GM12865 (cell line): ENCODE results near the gene TTC16.
A peak's percentile ranks its signal among the peaks of the same experiment; 100 is the strongest.

Experiments used
- DNase-seq: peaks from one replicate; pipeline ENCODE4 v3.0.0; 2010; ENCODE audit warnings: low read depth
- H3K4me3 ChIP-seq: 2 replicates; pipeline ENCODE4 v1.5.1; 2011; ENCODE audit warnings: mild to moderate bottlenecking, low read depth, low read length, control low read depth
- CTCF ChIP-seq: IDR thresholded peaks from 2 replicates; pipeline ENCODE4 v1.5.1; 2011; ENCODE audit warnings: low read length, control low read depth, low read depth, inconsistent platforms; ENCODE audit not compliant: insufficient read depth; ENCODE audit errors: missing control alignments

Gene TTC16

GRCh38 chr9:127715470-127716337 lies at the start of gene TTC16, which contains the start of gene PTRH1:
Gene TTC16 (plus strand): TSS chr9:127716079. CDS start chr9:127716146, 67 bp downstream.
Gene PTRH1 (minus strand): TSS chr9:127715663. CDS start chr9:127715639, 24 bp downstream.
- peak within 1 kb of the TSS; percentile 88 for H3K4me3 ChIP-seq
- DNase-seq: peak; percentile 95
- no peak for TF ChIP-seq CTCF

- no peak overlapping the region for H3K4me3 ChIP-seq
- DNase-seq: no peak
- TF ChIP-seq CTCF: no peak
Measured at GRCh38 chr9:127667127-127667844, 48.6 kb upstream of the TTC16 start.

- TF ChIP-seq CTCF: no peak
- H3K4me3 ChIP-seq: no peak overlapping the region
- DNase-seq: no peak
Measured at GRCh38 chr9:127667906-127668305, 48.0 kb upstream of the TTC16 start.

DNA sequence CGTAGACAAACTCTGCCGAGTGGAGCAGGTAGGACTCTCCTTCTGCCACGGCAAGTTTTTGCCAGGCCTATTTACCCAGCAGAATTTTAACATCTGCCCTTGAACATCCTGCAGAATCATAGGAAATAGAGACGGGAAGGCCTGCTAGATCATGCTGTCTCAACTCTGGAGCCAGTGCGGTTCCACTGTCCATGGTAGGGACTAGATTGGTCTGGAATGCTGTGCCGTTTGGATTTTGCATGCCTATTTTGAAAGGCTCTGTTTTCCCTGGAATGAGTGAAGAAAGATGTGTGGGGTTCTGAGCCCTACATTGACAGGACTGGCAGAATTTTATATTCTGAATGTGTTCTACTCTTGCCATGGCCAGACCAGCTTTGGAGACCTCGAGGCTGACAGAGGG lies 42.6 kb upstream of the TTC16 start:
- DNase-seq: no peak
- no peak overlapping the region for H3K4me3 ChIP-seq
- no peak for TF ChIP-seq CTCF

- no peak overlapping the region for H3K4me3 ChIP-seq
- no peak for TF ChIP-seq CTCF
- DNase-seq: no peak
Measured at GRCh38 chr9:127676638-127677037, 39.2 kb upstream of the TTC16 start.

DNA sequence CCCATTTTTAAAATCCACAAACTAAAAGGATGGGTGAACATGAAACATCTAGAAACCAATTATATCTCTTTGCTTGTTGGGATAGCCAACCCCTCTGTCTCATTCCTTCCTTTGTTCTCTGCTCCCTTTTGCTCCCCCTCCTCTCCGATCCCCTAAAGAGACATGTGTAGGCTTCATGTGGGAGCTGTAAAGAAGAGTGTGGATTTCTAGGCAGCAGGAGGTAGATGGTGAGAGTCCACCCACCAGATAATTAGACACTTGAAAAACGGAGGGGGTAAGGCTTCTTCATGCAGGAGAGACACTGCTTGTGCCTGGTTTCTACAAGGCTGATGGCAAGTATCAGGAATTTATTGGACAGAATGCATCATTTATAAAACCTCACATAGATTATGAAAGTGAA lies 36.4 kb upstream of the TTC16 start:
- H3K4me3 ChIP-seq: no peak overlapping the region
- TF ChIP-seq CTCF: no peak
- DNase-seq: no peak
